Stimulated activated CD8-positive, alpha-beta memory T cell treated with anti-CD3 and anti-CD28 coated beads, Interleukin-12 subunit alpha, Interleukin-12 subunit beta, amount 100 ng/mL, for 24 hours (primary cell): ENCODE data around the gene TSSK6.

Experiments
- DNase-seq: peaks from one replicate; pipeline ENCODE4 v3.0.0-alpha.2; 2020; ENCODE audit errors: extremely low read depth

Gene TSSK6

GRCh38 chr19:19514881-19515641 lies at the start of gene TSSK6:
Gene TSSK6, minus strand, starts transcription at chr19:19515548. Its CDS starts 121 bp downstream, at chr19:19515427.
- no peak for DNase-seq

- DNase-seq = no peak
Observed at GRCh38 chr19:19563348-19563848, 48.0 kb upstream of the TSSK6 start.

GRCh38 chr19:19562665-19563347 lies 47.5 kb upstream of the TSSK6 start:
- no peak for DNase-seq

GRCh38 chr19:19561946-19562664 lies 46.8 kb upstream of the TSSK6 start:
- no peak for DNase-seq

- DNase-seq = no peak
Observed at GRCh38 chr19:19559931-19560330, 44.6 kb upstream of the TSSK6 start.

- no peak for DNase-seq
Observed at GRCh38 chr19:19558636-19559035, 43.3 kb upstream of the TSSK6 start.

GRCh38 chr19:19558055-19558454 lies 42.7 kb upstream of the TSSK6 start:
- no peak for DNase-seq

- DNase-seq = peak; percentile 36
Observed at GRCh38 chr19:19554074-19555023, 39.0 kb upstream of the TSSK6 start.

- DNase-seq = no peak
Observed at GRCh38 chr19:19553670-19554069, 38.3 kb upstream of the TSSK6 start.

- DNase-seq = no peak
Observed at GRCh38 chr19:19552798-19553197, 37.5 kb upstream of the TSSK6 start.

GRCh38 chr19:19551853-19552192 lies 36.5 kb upstream of the TSSK6 start:
- no peak for DNase-seq

GRCh38 chr19:19550972-19551852 lies 35.9 kb upstream of the TSSK6 start:
- no peak for DNase-seq

GRCh38 chr19:19550485-19550929 lies 35.2 kb upstream of the TSSK6 start:
- no peak for DNase-seq

GRCh38 chr19:19549804-19550464 lies 34.6 kb upstream of the TSSK6 start:
- DNase-seq = no peak

- DNase-seq = no peak
Observed at GRCh38 chr19:19548915-19549759, 33.8 kb upstream of the TSSK6 start.

- DNase-seq = no peak
Observed at GRCh38 chr19:19547674-19548336, 32.5 kb upstream of the TSSK6 start.

- no peak for DNase-seq
Observed at GRCh38 chr19:19546751-19547162, 31.4 kb upstream of the TSSK6 start.

GRCh38 chr19:19545707-19546106 lies 30.4 kb upstream of the TSSK6 start:
- DNase-seq = no peak
